ENCODE measurements around the gene NFATC2.

Gene NFATC2

DNA sequence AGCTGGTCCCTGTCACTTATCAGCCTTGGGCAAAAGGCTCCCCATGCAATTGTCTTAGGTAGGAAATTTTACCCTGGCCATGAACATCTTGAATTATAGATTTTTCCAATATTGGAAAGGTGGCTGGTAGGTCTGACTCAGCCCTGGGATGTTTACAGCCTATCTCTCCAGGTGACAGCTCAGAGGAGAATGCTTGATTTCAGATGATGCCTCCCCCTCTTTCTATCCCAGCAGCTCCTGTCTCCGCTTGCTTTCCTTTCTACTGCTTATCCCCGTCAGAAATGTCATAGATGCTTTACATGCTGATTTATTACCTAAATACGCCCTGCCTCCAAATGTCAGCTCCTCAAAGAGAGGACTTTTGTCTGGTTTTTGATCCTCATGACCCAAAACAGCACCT lies 109.6 kb downstream of the NFATC2 start:
- TF ChIP-seq CTCF (IDR thresholded peaks at IDR 0.05; ENCODE audit: low read length, missing control alignments), result no peak
- no peak overlapping the region for H3K4me3 ChIP-seq (replicated peaks; ENCODE audit: low read depth, low read length)
- DNase-seq (ENCODE audit: low read depth), result no peak

DNA sequence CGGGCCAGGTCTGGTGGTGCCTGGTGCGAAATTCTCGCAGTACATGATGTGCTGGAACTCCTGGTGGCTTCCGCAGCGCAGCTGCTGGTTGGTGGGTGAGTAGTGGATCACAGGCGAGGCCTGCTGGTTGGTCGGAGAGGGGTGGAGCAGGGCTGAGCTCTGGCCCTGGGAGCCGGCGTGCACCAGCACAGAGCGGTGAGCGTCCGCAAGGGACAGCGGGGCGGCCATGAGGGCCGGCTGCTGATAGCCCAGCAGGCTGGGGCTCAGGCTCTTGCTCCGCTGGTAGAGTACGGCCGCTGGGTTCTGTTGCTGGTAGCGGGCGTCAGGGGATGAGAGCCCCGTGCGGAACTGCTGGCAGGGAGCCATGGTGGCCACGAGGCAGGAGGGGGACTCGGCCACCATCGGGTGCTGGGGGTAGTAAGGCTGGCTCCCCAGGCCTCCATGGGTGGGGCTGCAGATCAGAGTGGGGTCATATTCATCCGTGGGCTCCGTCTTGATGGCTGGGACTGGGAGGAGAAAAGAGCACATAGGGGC lies 110.2 kb downstream of the NFATC2 start:
- TF ChIP-seq CTCF (IDR thresholded peaks at IDR 0.05; ENCODE audit: low read length, missing control alignments), result no peak
- DNase-seq (ENCODE audit: low read depth), result no peak
- no peak overlapping the region for H3K4me3 ChIP-seq (replicated peaks; ENCODE audit: low read depth, low read length)

DNA sequence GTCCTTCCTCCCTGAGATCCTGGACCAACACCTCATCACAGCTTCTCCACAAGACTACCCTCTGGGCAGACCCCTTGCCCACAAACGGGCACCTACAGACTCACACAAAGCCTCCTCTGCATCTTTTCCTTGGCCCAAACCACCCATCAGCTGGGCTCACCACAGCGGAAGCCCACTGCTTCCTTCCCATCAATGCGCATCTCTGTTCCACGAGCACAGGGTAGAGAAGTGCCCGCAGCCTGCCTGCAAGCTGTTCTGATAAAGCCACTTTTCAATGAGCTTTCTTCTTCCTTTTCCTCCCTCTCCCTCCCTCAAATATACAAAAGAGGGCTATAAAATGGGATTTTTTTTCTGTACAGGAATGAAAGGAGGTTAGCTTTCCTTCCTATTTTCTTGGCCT lies 111.2 kb downstream of the NFATC2 start:
- DNase-seq (ENCODE audit: low read depth), result no peak
- no peak overlapping the region for H3K4me3 ChIP-seq (replicated peaks; ENCODE audit: low read depth, low read length)
- TF ChIP-seq CTCF (IDR thresholded peaks at IDR 0.05; ENCODE audit: low read length, missing control alignments), result no peak

DNA sequence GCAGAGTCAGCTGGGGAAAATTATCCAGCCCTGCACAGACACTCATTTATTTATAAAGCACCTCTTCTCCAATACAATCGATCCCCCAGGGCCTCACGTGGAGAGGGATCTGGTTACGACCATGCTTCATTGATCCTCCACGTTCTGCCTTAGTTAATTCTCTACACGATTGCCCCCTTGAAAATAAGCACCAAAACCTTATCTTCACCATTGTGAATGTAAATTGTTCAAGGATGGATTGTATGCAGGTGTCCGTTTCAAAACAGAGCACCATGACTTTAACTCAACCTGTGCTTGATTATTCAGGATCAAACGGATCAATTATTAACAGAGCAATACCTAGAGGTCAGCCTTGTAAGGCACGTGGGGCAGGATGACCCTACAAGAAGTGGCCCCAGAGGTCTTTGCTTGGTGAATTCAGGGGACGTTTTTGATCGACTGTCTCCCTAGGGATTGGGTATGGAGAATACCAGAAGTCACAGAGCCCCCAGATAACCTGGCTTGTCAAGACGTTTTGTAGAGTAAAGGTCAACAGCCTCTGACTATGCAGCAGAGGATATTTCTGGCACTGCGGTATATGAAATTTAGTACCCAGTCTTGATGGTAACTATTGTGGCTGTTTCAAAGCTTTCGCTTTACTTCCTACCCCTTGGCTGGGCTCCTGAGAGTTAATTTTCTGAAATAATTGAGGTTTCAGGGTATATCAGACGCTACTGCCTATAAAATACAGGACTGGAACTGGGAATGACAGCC lies 112.1 kb downstream of the NFATC2 start:
- no peak overlapping the region for H3K4me3 ChIP-seq (replicated peaks; ENCODE audit: low read depth, low read length)
- no peak for TF ChIP-seq CTCF (IDR thresholded peaks at IDR 0.05; ENCODE audit: low read length, missing control alignments)

DNA sequence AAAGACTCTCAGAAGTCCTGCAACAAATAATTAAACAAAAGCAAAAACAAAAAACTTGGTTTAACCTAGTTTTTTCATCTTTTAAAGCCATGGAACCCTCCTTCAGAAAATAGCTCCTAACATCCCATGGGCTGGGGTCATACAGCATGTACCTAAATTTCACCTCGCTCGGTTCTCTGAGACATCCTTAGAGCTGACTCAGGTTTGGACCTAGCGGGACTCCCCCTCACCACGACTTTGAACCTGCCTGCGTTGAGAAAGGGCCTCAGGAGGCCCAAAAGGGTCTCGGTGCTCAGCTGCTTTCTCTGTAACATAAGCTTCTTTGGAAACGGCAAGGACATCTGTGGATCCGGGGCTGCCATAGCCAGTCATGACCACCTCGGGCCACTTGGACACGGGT lies 112.8 kb downstream of the NFATC2 start:
- no peak for DNase-seq (ENCODE audit: low read depth)
- TF ChIP-seq CTCF (IDR thresholded peaks at IDR 0.05; ENCODE audit: low read length, missing control alignments), result no peak
- H3K4me3 ChIP-seq (replicated peaks; ENCODE audit: low read depth, low read length), result no peak overlapping the region

More for the DNA sequence above, 112.1 kb downstream of the NFATC2 start:
- DNase-seq (ENCODE audit: low read depth), result no peak

DNA sequence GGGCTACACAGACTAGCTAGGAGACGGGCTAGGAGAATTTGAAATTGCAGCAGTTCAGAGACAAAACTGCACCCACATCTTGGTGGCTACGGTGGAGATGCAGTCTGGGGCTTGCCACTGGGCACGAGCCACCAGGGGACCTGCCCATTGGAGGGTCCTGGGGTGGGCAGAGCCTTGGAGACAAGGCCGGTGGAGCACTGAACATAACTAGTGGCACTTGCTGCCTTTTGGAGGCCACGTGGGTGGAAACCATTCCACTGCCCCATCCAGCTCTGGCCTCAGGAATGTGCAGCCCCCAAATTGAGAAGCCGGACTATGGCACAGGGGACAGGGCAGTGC lies 113.4 kb downstream of the NFATC2 start:
- TF ChIP-seq CTCF (IDR thresholded peaks at IDR 0.05; ENCODE audit: low read length, missing control alignments), result no peak
- no peak overlapping the region for H3K4me3 ChIP-seq (replicated peaks; ENCODE audit: low read depth, low read length)
- no peak for DNase-seq (ENCODE audit: low read depth)
